Measurements from ENCODE around the gene IFI30.

- TF ChIP-seq CTCF (IDR thresholded peaks at IDR 0.05): no peak
- no peak for TF ChIP-seq POLR2A (IDR thresholded peaks at IDR 0.05)
Observed at GRCh38 chr19:18219911-18220631, 46.5 kb downstream of the IFI30 start.
